Measurements from ENCODE around the gene ADGRF4.
"Not testable (repeated sequence)": the region's sequence is repeated elsewhere in the genome, so short reads cannot be mapped to it uniquely, and the experiment has no call there.

The ADGRF4 gene

DNA sequence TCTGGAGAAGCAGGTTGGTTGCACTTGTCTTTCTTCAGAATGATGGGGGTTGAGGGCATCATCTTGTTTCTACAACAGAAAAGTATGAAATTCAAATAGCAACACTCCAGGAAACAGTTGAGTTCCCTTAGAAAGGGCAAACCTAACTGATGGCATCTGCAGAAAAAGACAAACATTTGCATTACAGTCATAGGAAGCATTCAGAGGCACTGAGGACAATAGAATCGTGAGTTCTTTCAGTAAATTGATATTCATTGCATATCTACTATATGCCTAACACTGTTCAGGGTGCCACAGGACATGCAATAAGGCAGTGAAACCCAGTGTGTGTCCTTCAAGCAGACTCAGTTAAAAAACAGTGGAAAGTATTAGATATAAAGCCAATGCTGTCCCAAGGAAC lies 42.3 kb downstream of the ADGRF4 start:
- Mint-ChIP-seq H3K27me3 (ENCODE audit: low read depth) (no peaks in the 10 kb centered on the region), H3K9me3 (peaks cover 7% of the 10 kb centered on the region), H3K36me3 (ENCODE audit: low read depth) (no peaks in the 10 kb centered on the region), H3K4me3 (no peak overlapping the region), H3K27ac (no peak overlapping the region), H3K4me1 (no peaks in the 10 kb centered on the region)
- no peak for TF ChIP-seq CTCF (IDR thresholded peaks at IDR 0.05; ENCODE audit: unreplicated experiment in 3 of 3)

DNA sequence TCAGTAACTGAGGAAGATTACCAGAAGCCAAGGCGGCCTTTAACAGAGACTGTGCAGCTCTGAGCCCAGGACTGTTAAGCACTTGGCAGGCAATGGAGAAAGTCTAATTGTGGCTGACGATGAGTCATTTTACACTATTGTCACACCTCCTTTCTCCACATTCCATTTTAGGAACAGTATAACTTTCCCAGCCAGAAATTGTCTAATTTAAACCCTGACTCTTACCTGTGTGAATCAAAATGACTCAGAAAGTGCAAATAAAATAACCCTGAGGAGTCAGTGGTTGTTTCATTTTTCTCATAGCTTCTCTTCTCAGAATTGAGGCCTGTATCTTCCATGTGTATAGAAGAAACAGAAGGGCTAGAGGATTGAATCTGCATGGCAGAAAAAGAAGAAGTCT lies 43.4 kb downstream of the ADGRF4 start:
- Mint-ChIP-seq H3K4me3 (no peak overlapping the region), H3K4me1 (no peaks in the 10 kb centered on the region), H3K27ac (no peak overlapping the region), H3K9me3 (peaks cover 10% of the 10 kb centered on the region), H3K27me3 (ENCODE audit: low read depth) (no peaks in the 10 kb centered on the region), H3K36me3 (ENCODE audit: low read depth) (no peaks in the 10 kb centered on the region)
- TF ChIP-seq CTCF (IDR thresholded peaks at IDR 0.05; ENCODE audit: unreplicated experiment in 3 of 3) = no peak

DNA sequence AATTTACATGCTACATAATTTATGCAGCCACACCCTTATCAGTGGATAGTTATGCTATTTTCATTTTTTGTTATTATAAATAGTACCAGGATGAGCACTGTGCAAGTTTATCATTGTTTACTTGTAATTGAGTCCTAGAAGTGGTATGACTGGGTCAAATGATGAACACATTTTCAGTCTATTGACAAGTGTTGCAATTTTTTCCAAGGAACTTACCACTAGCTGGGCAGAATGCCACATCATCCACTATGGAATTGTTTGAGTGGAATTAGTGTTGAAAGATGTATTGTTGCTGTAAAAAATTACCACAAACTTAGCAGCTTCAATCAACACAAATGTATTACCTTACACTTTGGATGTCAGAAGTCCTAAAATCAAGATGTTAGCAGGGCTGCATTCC lies 45.4 kb downstream of the ADGRF4 start:
- Mint-ChIP-seq H3K27me3 (ENCODE audit: low read depth) (no peaks in the 10 kb centered on the region), H3K36me3 (ENCODE audit: low read depth) (no peaks in the 10 kb centered on the region), H3K4me1 (no peaks in the 10 kb centered on the region), H3K9me3 (peaks cover 10% of the 10 kb centered on the region), H3K27ac (no peak overlapping the region), H3K4me3 (no peak overlapping the region)
- TF ChIP-seq CTCF (IDR thresholded peaks at IDR 0.05; ENCODE audit: unreplicated experiment in 3 of 3) = no peak

DNA sequence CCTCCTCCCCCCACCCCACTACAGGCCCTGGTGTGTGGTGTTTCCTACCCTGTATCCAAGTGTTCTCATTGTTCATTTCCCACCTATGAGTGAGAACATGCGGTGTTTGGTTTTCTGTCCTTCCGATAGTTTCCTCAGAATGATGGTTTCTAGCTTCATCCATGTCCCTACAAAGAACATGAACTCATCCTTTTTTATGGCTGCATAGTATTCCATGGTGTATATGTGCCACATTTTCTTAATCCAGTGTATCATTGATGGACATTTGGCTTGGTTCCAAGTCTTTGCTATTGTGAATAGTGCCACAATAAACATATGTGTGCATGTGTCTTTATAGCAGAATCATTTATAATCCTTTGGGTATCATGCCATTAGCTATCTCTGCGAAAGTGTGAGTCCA lies 46.9 kb downstream of the ADGRF4 start:
- not testable (repeated sequence) for H3K27ac Mint-ChIP-seq; H3K36me3 Mint-ChIP-seq (ENCODE audit: low read depth); H3K4me3 Mint-ChIP-seq; H3K4me1 Mint-ChIP-seq; H3K9me3 Mint-ChIP-seq; H3K27me3 Mint-ChIP-seq (ENCODE audit: low read depth)

DNA sequence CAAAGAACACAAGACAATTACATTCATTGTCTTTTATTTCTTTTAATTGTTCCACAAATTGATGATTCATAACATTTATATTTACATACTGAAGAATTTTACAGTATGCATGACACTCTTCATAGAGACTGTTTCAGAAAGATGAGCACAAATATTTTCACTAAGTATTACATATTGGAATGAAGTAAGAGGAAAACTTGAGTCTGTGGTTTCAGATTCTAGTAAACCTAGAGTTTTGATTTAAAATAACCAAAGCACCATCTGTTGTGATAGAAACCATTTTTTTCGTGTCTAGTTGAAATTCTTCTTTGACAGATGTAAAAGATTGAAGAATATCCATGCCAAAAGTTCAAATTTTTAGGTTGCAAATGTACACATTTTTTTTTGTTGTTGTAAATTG lies 51.4 kb downstream of the ADGRF4 start:
- no peaks in the 10 kb centered on the region for H3K4me1 Mint-ChIP-seq
- no peaks in the 10 kb centered on the region for H3K27me3 Mint-ChIP-seq (ENCODE audit: low read depth)
- H3K9me3 Mint-ChIP-seq = peaks cover 15% of the 10 kb centered on the region
- H3K4me3 Mint-ChIP-seq = no peak overlapping the region
- no peaks in the 10 kb centered on the region for H3K36me3 Mint-ChIP-seq (ENCODE audit: low read depth)
- no peak for TF ChIP-seq CTCF (IDR thresholded peaks at IDR 0.05; ENCODE audit: unreplicated experiment in 3 of 3)
- no peak overlapping the region for H3K27ac Mint-ChIP-seq

GRCh38 chr6:47752801-47753200 lies 54.4 kb downstream of the ADGRF4 start:
- TF ChIP-seq CTCF (IDR thresholded peaks at IDR 0.05; ENCODE audit: unreplicated experiment in 3 of 3) = no peak
- Mint-ChIP-seq H3K4me3 (no peak overlapping the region), H3K27ac (no peak overlapping the region), H3K4me1 (no peaks in the 10 kb centered on the region), H3K36me3 (ENCODE audit: low read depth) (no peaks in the 10 kb centered on the region), H3K9me3 (peaks cover 12% of the 10 kb centered on the region), H3K27me3 (ENCODE audit: low read depth) (peaks cover 2% of the 10 kb centered on the region)

DNA sequence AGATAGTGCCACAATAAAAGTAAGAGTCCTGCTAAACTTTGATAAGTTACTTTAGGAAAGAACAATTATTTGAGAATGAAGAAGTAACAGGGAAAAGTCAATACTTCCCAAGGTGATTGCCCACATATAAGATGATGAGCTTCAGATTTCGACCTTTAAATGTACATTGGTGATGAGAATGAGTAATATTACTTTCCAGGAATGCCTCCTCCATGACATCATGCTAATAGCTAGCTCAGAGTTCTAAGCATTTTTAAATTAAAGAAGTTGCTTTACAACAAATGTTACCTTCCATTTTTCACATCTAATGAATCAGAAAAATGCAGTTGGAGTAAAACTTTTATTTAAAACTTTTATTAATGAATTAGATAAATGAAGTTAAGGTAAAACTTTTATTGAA lies 61.0 kb downstream of the ADGRF4 start:
- no peak overlapping the region for H3K4me3 Mint-ChIP-seq
- no peaks in the 10 kb centered on the region for H3K4me1 Mint-ChIP-seq
- no peaks in the 10 kb centered on the region for H3K36me3 Mint-ChIP-seq (ENCODE audit: low read depth)
- no peak overlapping the region for H3K27ac Mint-ChIP-seq
- TF ChIP-seq CTCF (IDR thresholded peaks at IDR 0.05; ENCODE audit: unreplicated experiment in 3 of 3) = no peak
- peaks cover 3% of the 10 kb centered on the region for H3K27me3 Mint-ChIP-seq (ENCODE audit: low read depth)
- peaks cover 2% of the 10 kb centered on the region for H3K9me3 Mint-ChIP-seq

Measured in nephron (organoid).